ENCODE results near the gene PDXK.

DNA sequence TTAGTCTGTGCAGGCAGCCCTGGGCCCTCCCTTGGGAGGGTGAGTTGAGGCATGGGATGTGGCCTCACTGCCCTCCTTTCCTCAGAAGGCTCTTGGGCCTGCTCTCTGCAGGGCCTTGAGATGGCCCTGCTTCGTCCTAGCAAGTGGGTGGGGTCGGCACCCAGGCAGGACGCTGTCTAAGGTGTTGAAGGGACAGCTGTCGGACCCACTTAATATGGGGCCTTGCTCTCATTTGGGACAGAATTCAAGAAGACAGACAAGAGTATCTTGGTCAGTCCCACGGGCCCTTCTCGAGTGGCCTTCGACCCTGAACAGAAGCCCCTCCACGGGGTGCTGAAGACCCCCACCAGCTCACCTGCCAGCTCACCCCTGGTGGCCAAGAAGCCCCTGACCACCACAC is 26.0 kb upstream of the PDXK start:
- TF ChIP-seq, protein P1, sequence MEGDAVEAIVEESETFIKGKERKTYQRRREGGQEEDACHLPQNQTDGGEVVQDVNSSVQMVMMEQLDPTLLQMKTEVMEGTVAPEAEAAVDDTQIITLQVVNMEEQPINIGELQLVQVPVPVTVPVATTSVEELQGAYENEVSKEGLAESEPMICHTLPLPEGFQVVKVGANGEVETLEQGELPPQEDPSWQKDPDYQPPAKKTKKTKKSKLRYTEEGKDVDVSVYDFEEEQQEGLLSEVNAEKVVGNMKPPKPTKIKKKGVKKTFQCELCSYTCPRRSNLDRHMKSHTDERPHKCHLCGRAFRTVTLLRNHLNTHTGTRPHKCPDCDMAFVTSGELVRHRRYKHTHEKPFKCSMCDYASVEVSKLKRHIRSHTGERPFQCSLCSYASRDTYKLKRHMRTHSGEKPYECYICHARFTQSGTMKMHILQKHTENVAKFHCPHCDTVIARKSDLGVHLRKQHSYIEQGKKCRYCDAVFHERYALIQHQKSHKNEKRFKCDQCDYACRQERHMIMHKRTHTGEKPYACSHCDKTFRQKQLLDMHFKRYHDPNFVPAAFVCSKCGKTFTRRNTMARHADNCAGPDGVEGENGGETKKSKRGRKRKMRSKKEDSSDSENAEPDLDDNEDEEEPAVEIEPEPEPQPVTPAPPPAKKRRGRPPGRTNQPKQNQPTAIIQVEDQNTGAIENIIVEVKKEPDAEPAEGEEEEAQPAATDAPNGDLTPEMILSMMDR (IDR thresholded peaks at IDR 0.05), result no peak
- no peak for TF ChIP-seq POLR2AphosphoS5 (IDR thresholded peaks at IDR 0.05)
- no peak for TF ChIP-seq POLR2A (IDR thresholded peaks at IDR 0.05)

Measured in breast epithelium (tissue), 3 donors.